AG20443 (cell line): ENCODE data around the gene DLG2.

Experiments used
- DNase-seq: peaks from one replicate; pipeline ENCODE4 v3.0.0; 2012; ENCODE audit warnings: low spot score, mixed read lengths

Gene DLG2

GRCh38 chr11:84563356-84563755 is 1063.8 kb downstream of the DLG2 start:
- DNase-seq: no peak

DNA sequence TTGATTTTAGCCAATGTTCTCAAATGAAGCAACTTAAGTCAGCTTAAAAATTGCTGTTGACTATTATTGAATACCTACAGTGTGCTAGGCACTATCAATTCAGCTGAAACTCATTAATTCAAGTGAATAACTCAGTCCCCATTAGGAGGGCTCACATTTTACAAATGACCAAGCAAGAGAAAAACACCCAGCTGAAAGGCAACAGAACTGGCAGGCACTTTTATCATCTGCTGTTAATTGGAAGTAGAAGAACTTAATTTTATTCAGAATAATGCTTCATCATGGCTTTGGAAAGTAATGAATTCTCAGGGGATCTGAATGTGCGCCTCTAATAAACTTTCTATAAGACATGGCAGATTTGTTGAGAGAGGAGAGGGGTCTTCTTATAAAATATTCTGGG is 1066.9 kb downstream of the DLG2 start:
- DNase-seq: no peak

DNA sequence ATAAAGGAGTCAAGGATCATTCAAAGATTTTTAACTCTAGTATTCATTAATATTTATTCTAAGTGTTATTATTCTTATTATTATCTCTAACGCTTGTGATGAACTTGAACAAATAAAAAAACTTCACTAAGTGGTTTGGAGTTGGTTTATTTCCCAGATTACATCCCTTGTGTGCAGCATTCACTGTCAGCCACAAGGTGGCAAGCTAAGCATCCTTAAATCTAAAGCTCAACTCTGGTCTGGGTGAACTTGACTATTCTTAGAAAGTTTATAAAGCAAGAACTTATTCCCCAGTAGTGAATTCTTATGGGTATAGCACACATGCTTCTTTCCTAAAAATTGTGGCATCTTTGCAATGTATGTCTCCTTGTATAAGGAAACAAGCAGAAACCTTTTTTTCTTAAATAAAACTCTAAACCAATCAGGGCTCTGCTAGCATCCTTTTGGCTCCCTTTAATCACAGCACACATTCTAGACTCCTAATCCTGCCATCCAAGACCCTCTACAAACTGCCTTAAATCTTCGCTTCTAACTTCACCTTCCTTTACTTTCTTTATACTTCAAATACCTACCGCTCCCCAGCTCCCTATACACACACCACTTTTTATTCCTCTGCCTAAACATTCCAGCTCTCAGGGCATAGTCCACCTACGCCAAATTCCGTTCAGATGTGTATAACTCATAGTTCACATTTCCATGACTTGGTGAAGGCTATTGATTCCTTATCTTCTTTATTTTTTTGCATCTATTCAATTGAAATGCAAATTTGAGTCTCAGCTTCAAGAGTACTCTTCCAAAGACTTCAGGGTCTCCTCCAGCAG is 1068.8 kb downstream of the DLG2 start:
- DNase-seq: peak; percentile 69

GRCh38 chr11:84552791-84553190 is 1074.4 kb downstream of the DLG2 start:
- no peak for DNase-seq

DNA sequence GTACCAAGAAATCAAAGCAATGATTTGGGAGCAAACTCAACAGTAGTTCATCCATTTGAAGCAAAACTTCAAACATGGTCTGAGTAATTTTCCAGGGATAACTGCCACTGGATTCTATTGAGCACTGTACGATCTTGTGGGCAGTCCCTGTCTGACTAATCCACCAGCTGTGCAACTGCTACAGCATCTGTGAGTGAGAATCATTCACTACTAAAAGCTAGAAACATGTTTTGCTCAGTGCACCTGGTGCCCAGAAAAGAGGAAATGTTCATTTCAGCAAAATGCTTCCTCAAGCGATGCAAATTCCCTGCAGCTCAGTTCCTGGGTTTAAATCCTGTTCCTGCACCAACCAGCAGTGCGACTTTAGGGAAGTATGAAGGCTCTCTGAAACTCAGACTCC is 1077.9 kb downstream of the DLG2 start:
- DNase-seq: peak; percentile 28

DNA sequence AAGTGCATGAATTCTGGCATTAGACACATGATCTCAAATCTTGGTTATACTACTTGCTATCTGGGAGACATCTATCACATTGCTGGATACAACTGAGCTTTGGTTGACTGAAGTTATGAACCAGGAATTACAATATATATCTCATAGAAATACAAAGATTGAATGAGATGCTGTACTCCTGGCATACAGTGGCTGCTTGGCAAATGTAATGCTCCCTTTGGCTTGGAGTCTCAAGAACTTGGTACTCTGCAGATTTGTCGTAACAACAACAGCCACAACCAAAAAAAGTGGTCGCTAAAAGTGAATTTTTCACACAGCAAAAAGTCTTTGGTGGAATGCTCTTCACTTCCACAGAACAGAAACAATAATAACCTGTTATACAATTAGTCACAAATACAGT is 1082.6 kb downstream of the DLG2 start:
- no peak for DNase-seq

DNA sequence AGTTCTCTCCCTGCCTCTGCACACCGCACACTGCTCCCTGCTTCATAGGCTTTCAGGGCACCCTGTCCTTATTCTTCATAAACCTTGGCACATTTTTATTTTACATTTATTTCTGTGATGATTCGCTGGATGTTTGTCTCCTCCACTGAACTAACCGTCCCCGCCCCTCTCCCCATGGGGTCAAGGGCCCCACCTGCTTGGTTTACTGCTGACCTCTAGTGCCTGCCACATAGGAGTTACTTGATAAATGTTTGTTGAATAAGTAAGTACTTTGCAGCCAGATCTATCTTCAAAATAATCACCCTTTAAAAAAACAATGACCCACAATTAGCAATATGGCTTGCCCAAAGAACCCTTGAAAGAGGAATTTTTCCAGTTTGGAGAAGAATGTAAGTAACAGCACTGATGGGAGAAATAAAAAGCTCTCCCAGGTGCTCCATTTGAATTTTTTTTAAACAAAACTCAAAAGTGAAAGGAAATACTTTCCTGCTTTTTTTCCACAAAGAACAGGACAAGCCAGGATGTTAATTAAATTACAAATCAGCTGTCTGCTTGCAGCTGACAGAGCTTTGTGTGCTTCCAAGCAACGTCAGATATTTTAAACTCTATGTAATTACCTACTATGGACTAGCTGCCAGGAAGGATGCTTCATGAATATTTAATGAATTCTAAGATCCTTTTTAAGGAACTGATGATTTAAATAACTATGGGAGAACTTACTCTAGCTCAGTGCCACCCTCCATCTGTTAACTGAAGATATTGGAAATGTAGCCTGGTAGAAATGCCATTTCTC is 1083.6 kb downstream of the DLG2 start:
- no peak for DNase-seq

GRCh38 chr11:84541731-84542340 is 1085.3 kb downstream of the DLG2 start:
- peak; percentile 16 for DNase-seq

DNA sequence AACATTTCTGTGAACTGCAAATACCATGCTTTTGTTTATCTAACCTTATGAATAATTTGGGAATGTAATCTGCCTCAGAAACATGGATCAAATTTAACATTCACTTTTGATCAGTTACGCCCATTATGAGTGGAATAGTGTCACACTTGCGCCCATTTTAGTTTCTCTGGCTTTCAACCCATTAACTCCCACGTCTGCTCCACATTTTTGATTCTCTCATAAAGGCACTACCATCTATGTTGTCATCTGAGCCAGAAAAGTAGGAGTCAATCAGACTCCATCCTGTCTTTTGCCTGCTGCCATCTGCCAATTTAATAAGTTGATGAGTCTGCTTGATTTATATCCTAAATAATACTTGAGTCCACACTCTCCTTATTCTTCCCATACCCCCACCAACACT is 1090.7 kb downstream of the DLG2 start:
- no peak for DNase-seq

DNA sequence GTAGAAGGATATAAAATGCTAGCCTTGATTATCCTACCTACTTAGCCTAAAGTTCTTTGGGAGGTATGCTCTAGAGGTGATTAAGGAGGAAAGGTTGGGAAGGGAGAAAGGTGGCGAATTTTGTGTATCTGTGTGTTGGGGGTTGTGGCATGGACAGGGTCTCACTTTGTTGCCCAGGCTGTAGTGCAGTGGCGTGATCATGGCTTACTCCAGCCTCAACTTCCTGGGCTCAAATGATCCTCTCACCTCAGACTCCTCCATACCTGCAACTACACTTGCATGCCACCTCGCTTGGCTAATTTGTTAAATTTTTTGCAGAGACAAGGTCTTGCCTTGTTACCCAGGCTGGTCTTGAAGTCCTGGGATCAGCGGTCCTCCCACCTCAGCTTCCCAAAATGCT is 1094.8 kb downstream of the DLG2 start:
- no peak for DNase-seq

DNA sequence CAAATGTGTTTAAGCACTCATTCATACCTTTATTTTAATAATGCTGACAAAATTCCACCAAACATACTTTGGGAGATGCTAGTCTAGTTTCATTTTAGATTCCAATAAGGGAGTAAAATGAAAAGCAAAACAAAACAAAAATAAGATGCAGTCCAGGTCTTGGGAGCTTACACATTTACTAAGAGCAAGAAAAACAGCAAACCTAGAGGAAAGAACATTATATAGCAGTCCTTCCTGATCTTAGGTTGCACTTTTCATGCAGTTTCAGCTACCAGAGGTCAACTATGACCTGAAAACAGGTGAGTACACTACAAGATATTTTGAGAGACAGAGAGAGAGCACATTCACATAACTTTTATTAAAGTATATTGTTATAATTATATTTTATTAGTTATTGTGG is 1100.9 kb downstream of the DLG2 start:
- DNase-seq: no peak

DNA sequence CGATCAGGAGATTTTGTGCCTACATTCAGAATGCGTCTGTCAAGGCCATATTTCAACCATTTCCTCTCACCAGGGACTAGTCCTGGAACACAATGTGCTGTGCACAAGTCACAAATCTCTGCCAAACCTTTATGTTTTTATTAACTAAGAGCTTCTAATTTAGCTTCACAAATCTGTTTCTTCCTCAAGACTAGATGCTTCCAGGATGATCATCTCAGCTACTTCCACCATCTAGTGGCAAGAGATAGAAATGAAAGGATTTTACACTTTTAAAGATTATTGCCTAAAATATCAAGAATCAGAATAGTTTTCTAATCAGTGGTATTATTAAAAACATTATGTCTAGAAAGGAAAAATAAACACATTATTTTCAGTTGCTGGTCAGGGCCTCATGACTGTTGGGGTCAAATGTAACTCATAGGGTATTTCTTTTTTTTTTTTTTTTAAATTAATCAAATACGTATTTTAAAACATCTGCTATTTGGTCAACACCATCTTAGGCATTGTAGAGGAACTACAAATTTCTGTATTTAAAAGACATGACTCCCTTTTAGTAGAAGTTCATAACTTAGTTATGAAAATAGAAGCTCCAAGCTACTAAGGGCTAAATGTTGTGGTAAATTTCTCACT is 1102.6 kb downstream of the DLG2 start:
- peak; percentile 51 for DNase-seq

GRCh38 chr11:84522331-84522730 is 1104.8 kb downstream of the DLG2 start:
- DNase-seq: peak; percentile 11

GRCh38 chr11:84518631-84519183 is 1108.4 kb downstream of the DLG2 start:
- DNase-seq: no peak

DNA sequence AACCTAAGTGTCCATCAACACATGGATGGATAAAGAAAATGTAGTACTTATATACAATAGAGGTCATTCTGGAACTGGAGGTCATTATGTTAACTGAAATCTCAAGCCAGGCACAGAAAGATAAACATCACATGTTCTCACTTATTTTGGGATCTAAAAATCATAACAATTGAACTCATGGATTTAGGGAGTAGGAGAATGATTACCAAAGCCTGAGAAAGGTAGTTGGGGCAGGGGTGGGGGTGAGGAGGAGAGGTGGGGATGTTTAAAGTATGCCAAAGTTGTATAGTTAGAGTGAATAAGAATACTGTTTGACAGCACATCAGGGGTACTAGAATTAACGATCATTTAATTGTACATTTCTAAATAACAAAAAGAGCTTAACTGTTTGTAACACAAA is 1112.7 kb downstream of the DLG2 start:
- DNase-seq: no peak

- no peak for DNase-seq
Measured at GRCh38 chr11:84503503-84503902, 1123.6 kb downstream of the DLG2 start.

- no peak for DNase-seq
Measured at GRCh38 chr11:84501750-84502149, 1125.4 kb downstream of the DLG2 start.

DNA sequence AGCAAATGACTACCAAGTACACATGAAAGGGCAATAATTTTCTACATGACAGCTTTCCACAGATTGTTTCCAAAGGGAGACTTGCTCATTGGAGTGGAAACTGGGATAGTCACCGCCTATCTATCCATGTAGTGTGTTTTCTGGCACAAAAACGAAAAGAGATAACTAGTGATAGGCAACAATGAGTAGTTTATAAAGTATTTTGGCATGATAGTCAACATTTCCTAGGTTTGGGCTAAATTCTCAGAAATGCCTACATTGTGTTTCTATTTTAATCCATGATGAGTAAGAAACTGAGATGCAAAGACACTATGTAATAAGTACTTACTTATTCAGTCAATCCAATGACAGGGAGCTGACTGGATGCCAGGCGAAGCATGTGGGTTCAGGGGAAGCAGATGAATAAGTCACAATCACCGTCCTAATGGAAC is 1129.1 kb downstream of the DLG2 start:
- peak; percentile 26 for DNase-seq

- no peak for DNase-seq
Measured at GRCh38 chr11:84497181-84497580, 1130.0 kb downstream of the DLG2 start.

DNA sequence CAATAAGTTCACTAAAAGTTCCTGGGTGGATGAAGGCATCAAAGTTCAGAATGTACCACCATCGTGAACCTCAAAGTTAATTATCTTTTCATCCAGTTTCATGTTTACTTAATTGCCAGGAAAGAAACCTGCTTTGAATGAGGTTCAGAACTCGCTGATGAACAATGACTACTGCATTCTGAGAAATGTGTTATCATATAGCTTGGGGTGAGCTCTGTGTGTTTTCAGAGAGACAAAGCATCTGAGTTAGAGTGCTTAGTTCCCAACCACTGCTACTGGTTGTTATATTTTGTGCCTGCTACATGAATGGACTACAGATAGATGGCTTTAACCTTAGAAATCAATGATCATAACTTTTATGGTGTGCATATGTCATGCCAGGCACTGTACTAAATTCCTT is 1131.0 kb downstream of the DLG2 start:
- DNase-seq: no peak

DNA sequence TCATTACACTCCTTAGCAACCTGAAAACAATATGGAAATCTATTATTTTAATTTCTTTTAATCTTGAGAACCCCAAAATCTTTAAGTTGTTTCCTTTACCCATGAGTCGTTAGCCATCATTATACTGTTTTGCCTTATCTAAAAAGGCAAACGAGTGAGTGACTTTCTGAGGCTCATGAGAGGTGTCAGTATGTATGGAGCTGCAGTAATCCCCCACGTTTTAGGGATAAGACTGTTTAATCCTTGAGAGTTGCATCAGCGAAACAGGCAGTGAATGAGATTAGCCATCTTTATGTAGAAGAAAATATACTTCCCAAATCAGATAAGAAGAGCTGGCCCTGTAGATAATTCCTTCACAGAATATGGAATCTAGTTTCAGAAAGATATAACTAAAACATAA is 1147.0 kb downstream of the DLG2 start:
- no peak for DNase-seq

DNA sequence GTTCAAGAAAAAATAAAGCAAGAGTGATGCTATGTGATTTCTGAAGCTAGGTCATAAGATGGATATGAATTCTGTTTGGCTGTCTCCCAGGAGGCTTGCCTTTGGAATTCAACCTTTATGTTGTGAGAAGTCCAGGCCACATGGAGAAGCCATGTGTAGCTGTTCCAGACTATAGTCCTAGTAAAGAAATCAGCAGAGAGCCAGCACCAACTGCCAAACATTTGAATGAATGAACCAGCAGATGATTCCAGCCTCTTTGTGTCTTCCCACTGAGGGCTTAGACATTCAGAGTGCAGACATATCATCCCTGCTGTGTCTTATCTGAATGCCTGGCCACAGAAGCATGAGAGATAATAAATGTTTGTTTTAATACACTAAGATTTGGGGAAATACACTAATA is 1150.6 kb downstream of the DLG2 start:
- no peak for DNase-seq
